Endothelial cell (in vitro differentiated cells): ENCODE results near the gene SPACA9. TPM values are rescaled to one million over a fixed set of nuclear protein-coding genes. Genes with fewer than 3 reads are reported as not detected.

Experiments
- DNase-seq: peaks from one replicate; pipeline ENCODE4 v3.0.0; 2021; ENCODE audit warnings: low spot score
- H3K27ac Mint-ChIP-seq: one replicate; pipeline ENCODE4 v1.8.0; 2021; ENCODE audit warnings: mixed read lengths, inconsistent platforms; ENCODE audit not compliant: unreplicated experiment
- H3K27me3 Mint-ChIP-seq: one replicate; pipeline ENCODE4 v1.8.0; 2021; ENCODE audit warnings: mild to moderate bottlenecking, moderate library complexity, mixed read lengths, inconsistent platforms; ENCODE audit not compliant: unreplicated experiment
- H3K36me3 Mint-ChIP-seq: one replicate; pipeline ENCODE4 v1.8.0; 2021; ENCODE audit warnings: mild to moderate bottlenecking, low read depth, mixed read lengths, inconsistent platforms; ENCODE audit not compliant: unreplicated experiment
- H3K4me1 Mint-ChIP-seq: one replicate; pipeline ENCODE4 v1.8.0; 2021; ENCODE audit warnings: mild to moderate bottlenecking, mixed read lengths, inconsistent platforms; ENCODE audit not compliant: unreplicated experiment
- H3K4me3 Mint-ChIP-seq: one replicate; pipeline ENCODE4 v1.8.0; 2021; ENCODE audit warnings: mild to moderate bottlenecking, mixed read lengths, inconsistent platforms; ENCODE audit not compliant: unreplicated experiment
- H3K9me3 Mint-ChIP-seq: one replicate; pipeline ENCODE4 v1.8.0; 2021; ENCODE audit warnings: mixed read lengths, inconsistent platforms; ENCODE audit not compliant: unreplicated experiment
- total RNA-seq: library from RNA; stranded (reverse); fragmentation: NEBNext Ultra II Directional; extraction: Animal tissue kit (Norgen Biotek cat#: 25700); gene quantifications from one replicate; pipeline ENCODE4 v1.2.1, GENCODE V29; 2021; ENCODE audit not compliant: unreplicated experiment
- TF ChIP-seq, protein P1 (sequence below): fragments of 200-600 bp; sonication (generic); IDR thresholded peaks from one replicate; pipeline ENCODE4 v1.5.0; 2021; ENCODE audit warnings: antibody characterized with exemption; ENCODE audit not compliant: unreplicated experiment

SPACA9 gene
- total RNA-seq, 1 donor from 2014 or later = 2.7 TPM

DNA sequence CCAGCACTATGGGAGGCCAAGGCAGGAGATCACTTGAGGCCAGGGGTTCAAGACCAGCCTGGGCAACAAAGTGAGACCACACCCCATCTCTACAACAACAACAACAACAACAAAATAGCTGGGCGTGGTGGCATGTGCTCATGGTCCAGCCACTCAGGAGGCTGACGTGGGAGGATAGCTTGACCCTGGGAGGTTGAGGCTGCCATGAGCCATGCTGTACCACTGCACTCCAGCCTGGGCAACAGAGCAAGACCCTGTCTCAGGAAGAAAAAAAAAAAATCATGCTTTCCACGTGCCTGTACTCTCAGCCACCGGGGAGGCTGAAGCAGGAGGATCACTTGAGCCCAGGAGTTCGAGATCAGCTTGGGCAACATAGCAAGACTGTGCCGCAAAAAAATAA lies 36.2 kb downstream of the SPACA9 start:
- DNase-seq = no peak
- peaks cover 36% of the 10 kb centered on the region for H3K36me3 Mint-ChIP-seq

GRCh38 chr9:132919614-132920268 lies 41.0 kb downstream of the SPACA9 start:
- H3K4me1 Mint-ChIP-seq = no peaks in the 10 kb centered on the region
- H3K4me3 Mint-ChIP-seq = no peak overlapping the region
- no peaks in the 10 kb centered on the region for H3K27me3 Mint-ChIP-seq
- H3K27ac Mint-ChIP-seq = no peak overlapping the region
- no peaks in the 10 kb centered on the region for H3K9me3 Mint-ChIP-seq
- DNase-seq = no peak
- TF ChIP-seq, protein P1, sequence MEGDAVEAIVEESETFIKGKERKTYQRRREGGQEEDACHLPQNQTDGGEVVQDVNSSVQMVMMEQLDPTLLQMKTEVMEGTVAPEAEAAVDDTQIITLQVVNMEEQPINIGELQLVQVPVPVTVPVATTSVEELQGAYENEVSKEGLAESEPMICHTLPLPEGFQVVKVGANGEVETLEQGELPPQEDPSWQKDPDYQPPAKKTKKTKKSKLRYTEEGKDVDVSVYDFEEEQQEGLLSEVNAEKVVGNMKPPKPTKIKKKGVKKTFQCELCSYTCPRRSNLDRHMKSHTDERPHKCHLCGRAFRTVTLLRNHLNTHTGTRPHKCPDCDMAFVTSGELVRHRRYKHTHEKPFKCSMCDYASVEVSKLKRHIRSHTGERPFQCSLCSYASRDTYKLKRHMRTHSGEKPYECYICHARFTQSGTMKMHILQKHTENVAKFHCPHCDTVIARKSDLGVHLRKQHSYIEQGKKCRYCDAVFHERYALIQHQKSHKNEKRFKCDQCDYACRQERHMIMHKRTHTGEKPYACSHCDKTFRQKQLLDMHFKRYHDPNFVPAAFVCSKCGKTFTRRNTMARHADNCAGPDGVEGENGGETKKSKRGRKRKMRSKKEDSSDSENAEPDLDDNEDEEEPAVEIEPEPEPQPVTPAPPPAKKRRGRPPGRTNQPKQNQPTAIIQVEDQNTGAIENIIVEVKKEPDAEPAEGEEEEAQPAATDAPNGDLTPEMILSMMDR = no peak
- peaks cover 31% of the 10 kb centered on the region for H3K36me3 Mint-ChIP-seq

More for the DNA sequence above, 36.2 kb downstream of the SPACA9 start:
- TF ChIP-seq, protein P1 = no peak
- Mint-ChIP-seq H3K4me1 (no peaks in the 10 kb centered on the region), H3K27me3 (no peaks in the 10 kb centered on the region), H3K27ac (no peak overlapping the region), H3K4me3 (no peak overlapping the region), H3K9me3 (no peaks in the 10 kb centered on the region)

DNA sequence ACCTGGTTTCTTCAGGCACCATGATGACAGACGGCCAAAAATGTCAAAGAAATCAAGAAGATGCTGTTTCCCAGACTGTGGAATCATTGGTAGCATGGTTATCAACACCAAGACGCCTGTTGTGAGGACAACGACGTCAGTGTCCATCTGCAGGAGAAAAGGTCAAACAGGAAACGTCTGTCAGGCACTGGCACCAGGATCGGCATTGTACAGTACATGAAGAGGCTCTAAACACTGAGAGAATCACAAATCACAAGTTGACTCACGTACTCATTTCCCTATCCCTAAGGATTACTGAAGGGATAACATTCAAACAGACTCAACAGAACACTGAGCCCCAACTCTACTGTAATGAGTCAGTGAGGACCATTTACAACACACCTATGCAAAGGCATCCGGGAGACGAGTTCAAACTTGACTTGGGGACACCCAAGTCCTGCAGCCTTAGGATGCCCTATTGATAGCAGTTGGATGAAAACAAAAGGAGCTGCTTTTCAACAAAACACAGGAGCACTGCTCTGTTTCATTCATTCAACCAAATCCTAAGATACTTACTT lies 44.7 kb downstream of the SPACA9 start:
- Mint-ChIP-seq H3K4me1 (no peaks in the 10 kb centered on the region), H3K9me3 (no peaks in the 10 kb centered on the region), H3K4me3 (no peak overlapping the region), H3K36me3 (peaks cover 37% of the 10 kb centered on the region), H3K27ac (no peak overlapping the region), H3K27me3 (no peaks in the 10 kb centered on the region)
- TF ChIP-seq, protein P1 = no peak
- no peak for DNase-seq

- Mint-ChIP-seq H3K27ac (no peak overlapping the region), H3K36me3 (peaks cover 31% of the 10 kb centered on the region), H3K9me3 (no peaks in the 10 kb centered on the region)
Observed at GRCh38 chr9:132927704-132928103, 49.0 kb downstream of the SPACA9 start.

More at GRCh38 chr9:132927704-132928103, 49.0 kb downstream of the SPACA9 start:
- DNase-seq = no peak
- Mint-ChIP-seq H3K27me3 (no peaks in the 10 kb centered on the region), H3K4me1 (no peaks in the 10 kb centered on the region), H3K4me3 (peak overlapping the region; percentile 1)
- TF ChIP-seq, protein P1 = no peak
